CD14-positive monocyte (primary cell): ENCODE results near the gene SEMA3A. TPM values are rescaled to one million over a fixed set of nuclear protein-coding genes. Genes with fewer than 3 reads are reported as not detected.

Source experiments
- DNase-seq, 3 donors: peaks; one replicate each; pipeline ENCODE4 v3.0.0-alpha.2; 2011 to 2022
- H2AFZ ChIP-seq: 2 replicates; pipeline ENCODE4 v1.6.0; 2012; ENCODE audit warnings: mild to moderate bottlenecking, low read depth, low read length, inconsistent platforms; ENCODE audit not compliant: insufficient read depth, poor library complexity, severe bottlenecking
- H3K27ac ChIP-seq, 2 donors: 1 replicate in 1 of 2; 2 replicates in 1 of 2; pipeline ENCODE4 v1.5.1; 2012 to 2013; ENCODE audit warnings: low read length in 2 of 2, control low read depth in 1 of 2, inconsistent platforms in 1 of 2, low read depth in 1 of 2, mild to moderate bottlenecking in 1 of 2
- H3K27me3 ChIP-seq, 2 donors: one replicate each; pipeline versions ENCODE4 v1.6.0 to v1.6.1; 2011 to 2013; ENCODE audit warnings: low read length in 2 of 2; ENCODE audit not compliant: control insufficient read depth in 2 of 2, insufficient read depth in 2 of 2
- H3K36me3 ChIP-seq, 2 donors: replicated peaks in 1 of 2; 1 replicate in 1 of 2; 2 replicates in 1 of 2; pipeline versions ENCODE4 v1.5.1 to v1.6.1; 2012 to 2013; ENCODE audit warnings: low read length in 2 of 2, control low read depth in 1 of 2, inconsistent platforms in 1 of 2, mild to moderate bottlenecking in 1 of 2; ENCODE audit not compliant: insufficient read depth in 2 of 2, control insufficient read depth in 1 of 2
- H3K4me1 ChIP-seq, 2 donors: 1 replicate in 1 of 2; 2 replicates in 1 of 2; pipeline versions ENCODE4 v1.5.1 to v1.6.1; 2012 to 2013; ENCODE audit warnings: low read length in 2 of 2, control low read depth in 1 of 2, inconsistent platforms in 1 of 2, mild to moderate bottlenecking in 1 of 2, moderate library complexity in 1 of 2; ENCODE audit not compliant: insufficient read depth in 2 of 2, control insufficient read depth in 1 of 2
- H3K4me2 ChIP-seq: replicated peaks from 2 replicates; pipeline ENCODE3; 2012; ENCODE audit warnings: low read length, moderate library complexity, mild to moderate bottlenecking; ENCODE audit not compliant: poor library complexity, severe bottlenecking; ENCODE audit errors: extremely low read depth
- H3K4me3 ChIP-seq, 3 experiments: fragments of 200-600 bp in 1 of 3; sonication (generic) in 1 of 3; replicated peaks in 1 of 3; 1 replicate in 2 of 3; 2 replicates in 1 of 3; pipeline ENCODE4 v1.5.1; 2011 to 2013; ENCODE audit warnings: low read length in 3 of 3, mild to moderate bottlenecking in 3 of 3, control low read depth in 2 of 3, low read depth in 2 of 3, inconsistent platforms in 1 of 3, moderate library complexity in 1 of 3
- H3K79me2 ChIP-seq: 2 replicates; pipeline ENCODE4 v1.6.0; 2012; ENCODE audit warnings: mild to moderate bottlenecking, control low read depth, inconsistent platforms, low read length, moderate library complexity; ENCODE audit not compliant: insufficient read depth
- H3K9ac ChIP-seq: 2 replicates; pipeline ENCODE4 v1.6.0; 2017; ENCODE audit warnings: low read length, mild to moderate bottlenecking; ENCODE audit not compliant: insufficient read depth, poor library complexity, severe bottlenecking
- H3K9me3 ChIP-seq, 2 donors: replicated peaks in 1 of 2; 1 replicate in 1 of 2; 2 replicates in 1 of 2; pipeline versions ENCODE4 v1.5.1 to v1.6.1; 2012 to 2013; ENCODE audit warnings: low read length in 2 of 2, control low read depth in 1 of 2; ENCODE audit not compliant: control insufficient read depth in 1 of 2, insufficient read depth in 1 of 2
- H4K20me1 ChIP-seq: 2 replicates; pipeline ENCODE4 v1.6.0; 2012; ENCODE audit warnings: mild to moderate bottlenecking, low read length, control low read depth, moderate library complexity; ENCODE audit not compliant: insufficient read depth
- H3K27ac Mint-ChIP-seq, 7 donors: one replicate each; pipeline ENCODE4 v1.8.0; 2020; ENCODE audit warnings: mild to moderate bottlenecking in 7 of 7, mixed read lengths in 7 of 7, moderate library complexity in 6 of 7, inconsistent platforms in 2 of 7
- H3K27me3 Mint-ChIP-seq, 3 donors: one replicate each; pipeline ENCODE4 v1.8.0; 2021 to 2022; ENCODE audit warnings: low read depth in 3 of 3, mild to moderate bottlenecking in 3 of 3, mixed read lengths in 3 of 3, moderate library complexity in 3 of 3, inconsistent platforms in 1 of 3
- H3K36me3 Mint-ChIP-seq, 2 donors: one replicate each; pipeline ENCODE4 v1.8.0; 2020; ENCODE audit warnings: mixed read lengths in 2 of 2, inconsistent platforms in 1 of 2, mild to moderate bottlenecking in 1 of 2
- H3K4me1 Mint-ChIP-seq: one replicate; pipeline ENCODE4 v1.8.0; 2020; ENCODE audit warnings: mild to moderate bottlenecking, mixed read lengths
- H3K4me3 Mint-ChIP-seq, 2 donors: one replicate each; pipeline ENCODE4 v1.8.0; 2020; ENCODE audit warnings: mild to moderate bottlenecking in 2 of 2, mixed read lengths in 2 of 2, moderate library complexity in 1 of 2
- H3K9me3 Mint-ChIP-seq, 7 donors: one replicate each; pipeline ENCODE4 v1.8.0; 2020 to 2022; ENCODE audit warnings: mixed read lengths in 7 of 7, mild to moderate bottlenecking in 6 of 7, moderate library complexity in 6 of 7, inconsistent platforms in 2 of 7
- WGBS: methylation state at CpG from one replicate; pipeline ENCODE4 v1.1.5; 2013; ENCODE audit warnings: missing lambda C conversion rate; ENCODE audit not compliant: insufficient coverage; 5-methylcytosine and 5-hydroxymethylcytosine counted together
- intact Hi-C, 2 donors: fragments of 100-400 bp; cut with micrococcal nuclease; formaldehyde crosslinking; loops; one replicate each; pipeline versions ENCODE4 v1.15.0 to v1.15.1; 2023
- polyA plus RNA-seq, 3 donors: library from polyadenylated mRNA; depleted of rRNA in 1 of 3; unstranded in 2 of 3; stranded (reverse) in 1 of 3; fragments of 300-500 nt in 2 of 3; fragments of >200 nt in 1 of 3; fragmentation: Illumina TruSeq in 2 of 3; gene quantifications; 1 replicate in 2 of 3; 2 replicates in 1 of 3; pipeline ENCODE4 v1.2.3, GENCODE V29; 2012 to 2021
- TF ChIP-seq, protein P1 (sequence below): fragments of 200-600 bp; IDR thresholded peaks from one replicate; pipeline ENCODE4 v1.8.0; 2022; ENCODE audit warnings: antibody characterized with exemption, mild to moderate bottlenecking

The SEMA3A gene
- polyA plus RNA-seq, 3 donors: 0.03 TPM; not detected in 2

- Mint-ChIP-seq H3K4me1 (no peaks in the 10 kb centered on the region), H3K9me3 (peaks cover 0 to 4% (median 0%) of the 10 kb centered on the region in 7 donors), H3K36me3 (no peaks in the 10 kb centered on the region), H3K27me3 (peaks cover 0 to 3% (median 1%) of the 10 kb centered on the region in 3 donors), H3K4me3 (no peak overlapping the region), H3K27ac (no peak overlapping the region)
- no peaks in the 10 kb centered on the region for H4K20me1 ChIP-seq
- no peaks in the 10 kb centered on the region for H3K79me2 ChIP-seq
- no peaks in the 10 kb centered on the region for H3K9me3 ChIP-seq
- no peak overlapping the region for H2AFZ ChIP-seq
- TF ChIP-seq, protein P1, sequence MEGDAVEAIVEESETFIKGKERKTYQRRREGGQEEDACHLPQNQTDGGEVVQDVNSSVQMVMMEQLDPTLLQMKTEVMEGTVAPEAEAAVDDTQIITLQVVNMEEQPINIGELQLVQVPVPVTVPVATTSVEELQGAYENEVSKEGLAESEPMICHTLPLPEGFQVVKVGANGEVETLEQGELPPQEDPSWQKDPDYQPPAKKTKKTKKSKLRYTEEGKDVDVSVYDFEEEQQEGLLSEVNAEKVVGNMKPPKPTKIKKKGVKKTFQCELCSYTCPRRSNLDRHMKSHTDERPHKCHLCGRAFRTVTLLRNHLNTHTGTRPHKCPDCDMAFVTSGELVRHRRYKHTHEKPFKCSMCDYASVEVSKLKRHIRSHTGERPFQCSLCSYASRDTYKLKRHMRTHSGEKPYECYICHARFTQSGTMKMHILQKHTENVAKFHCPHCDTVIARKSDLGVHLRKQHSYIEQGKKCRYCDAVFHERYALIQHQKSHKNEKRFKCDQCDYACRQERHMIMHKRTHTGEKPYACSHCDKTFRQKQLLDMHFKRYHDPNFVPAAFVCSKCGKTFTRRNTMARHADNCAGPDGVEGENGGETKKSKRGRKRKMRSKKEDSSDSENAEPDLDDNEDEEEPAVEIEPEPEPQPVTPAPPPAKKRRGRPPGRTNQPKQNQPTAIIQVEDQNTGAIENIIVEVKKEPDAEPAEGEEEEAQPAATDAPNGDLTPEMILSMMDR: no peak
- no peaks in the 10 kb centered on the region for H3K27me3 ChIP-seq
- no peaks in the 10 kb centered on the region for H3K36me3 ChIP-seq
- H3K27ac ChIP-seq: no peak overlapping the region
- DNase-seq: no peak
- no peak overlapping the region for H3K4me2 ChIP-seq
- H3K4me3 ChIP-seq: no peak overlapping the region
- intact Hi-C loops: no loop called here
- H3K9ac ChIP-seq: no peak overlapping the region
- H3K4me1 ChIP-seq: no peaks in the 10 kb centered on the region
These were observed 210.0 kb downstream of the SEMA3A start for GRCh38 chr7:83984591-83984990.

DNA sequence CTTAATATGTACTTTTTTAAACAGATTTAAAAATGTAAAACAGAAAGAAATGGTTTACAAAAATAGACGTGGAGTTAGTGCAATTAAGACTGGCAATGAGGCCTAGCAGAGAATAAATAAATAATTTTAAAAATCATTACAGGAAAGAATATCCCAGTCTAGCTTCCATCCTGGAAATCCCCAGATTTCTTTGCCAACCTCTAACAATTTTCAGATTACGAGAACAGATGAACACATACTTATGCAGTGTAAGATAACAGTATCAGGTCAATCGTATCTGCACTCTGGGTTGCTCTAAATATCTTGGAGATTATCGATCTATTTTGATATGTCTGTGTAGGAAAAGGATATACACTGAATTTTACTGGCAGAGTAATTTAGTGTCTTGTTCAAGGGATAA lies 210.5 kb downstream of the SEMA3A start:
- intact Hi-C loops: no loop called here
- Mint-ChIP-seq H3K36me3 (no peaks in the 10 kb centered on the region), H3K27me3 (peaks cover 0 to 3% (median 1%) of the 10 kb centered on the region in 3 donors), H3K9me3 (peaks cover 0 to 4% (median 0%) of the 10 kb centered on the region in 7 donors), H3K4me1 (no peaks in the 10 kb centered on the region), H3K27ac (no peak overlapping the region), H3K4me3 (no peak overlapping the region)
- H3K27ac ChIP-seq: no peak overlapping the region
- H3K79me2 ChIP-seq: no peaks in the 10 kb centered on the region
- WGBS: 100% methylated on average over 1 of the region's 4 CpGs
- no peak for DNase-seq
- H4K20me1 ChIP-seq: no peaks in the 10 kb centered on the region
- no peaks in the 10 kb centered on the region for H3K4me1 ChIP-seq
- no peak overlapping the region for H3K4me3 ChIP-seq
- TF ChIP-seq, protein P1: no peak
- no peaks in the 10 kb centered on the region for H3K27me3 ChIP-seq
- no peak overlapping the region for H3K4me2 ChIP-seq
- H3K36me3 ChIP-seq: no peaks in the 10 kb centered on the region
- H3K9ac ChIP-seq: no peak overlapping the region
- H3K9me3 ChIP-seq: no peaks in the 10 kb centered on the region
- H2AFZ ChIP-seq: no peak overlapping the region
